GM10248 (cell line): ENCODE results near the gene IGSF22.

Source experiments
- CTCF ChIA-PET: fragments of 300-600 bp; sonication (Branson Sonifier 250); formaldehyde crosslinking; extraction: SDS; loops from one replicate; lab custom pipeline; 2021; ENCODE audit warnings: antibody characterized with exemption; lab: Yijun Ruan, JAX
- POLR2A ChIA-PET: fragments of 350-650 bp; sonication (Branson Sonifier 250); formaldehyde crosslinking; extraction: SDS; loops from one replicate; lab custom pipeline; 2020; ENCODE audit warnings: antibody characterized with exemption; lab: Yijun Ruan, JAX
- DNase-seq: peaks from one replicate; pipeline ENCODE4 v3.0.0; 2012; ENCODE audit errors: extremely low spot score
- CTCF ChIP-seq: IDR thresholded peaks from 2 replicates; pipeline ENCODE4 v1.5.1; 2012; ENCODE audit warnings: mild to moderate bottlenecking, low read depth; ENCODE audit errors: extremely low read depth, missing control alignments, control extremely low read depth

IGSF22 gene

GRCh38 chr11:18739685-18740084, 13.7 kb upstream of the IGSF22 start:
- POLR2A ChIA-PET: no interaction called here
- CTCF ChIA-PET: interaction anchor here (0.8 to 8.5 kb wide), 7 partner anchors 8 to 635 kb away, joined by 3 to 62 read pairs (median 6); no protein-coding TSS in a partner anchor
- DNase-seq: no peak
- no peak for TF ChIP-seq CTCF

DNA sequence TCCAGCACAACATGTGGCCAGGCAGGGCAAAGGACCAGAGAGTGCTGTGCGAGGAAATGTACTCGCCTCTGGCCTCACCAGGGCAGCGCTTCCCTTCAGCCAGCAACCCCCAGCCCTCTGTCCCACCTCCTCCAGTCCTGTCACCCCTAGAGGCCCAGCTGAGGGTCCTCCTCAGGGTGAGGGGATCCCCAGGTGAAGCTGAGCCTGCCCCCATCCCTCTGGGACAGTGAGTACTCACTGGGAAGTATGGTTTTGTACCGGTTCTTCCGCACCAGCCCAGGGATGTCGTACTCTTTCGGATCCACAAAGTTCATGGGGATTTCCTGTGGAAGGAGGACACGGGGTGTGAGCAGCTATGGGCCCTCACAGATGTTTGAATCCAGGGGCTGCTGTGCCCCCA, 11.7 kb upstream of the IGSF22 start:
- POLR2A ChIA-PET: no interaction called here
- no peak for TF ChIP-seq CTCF

DNA sequence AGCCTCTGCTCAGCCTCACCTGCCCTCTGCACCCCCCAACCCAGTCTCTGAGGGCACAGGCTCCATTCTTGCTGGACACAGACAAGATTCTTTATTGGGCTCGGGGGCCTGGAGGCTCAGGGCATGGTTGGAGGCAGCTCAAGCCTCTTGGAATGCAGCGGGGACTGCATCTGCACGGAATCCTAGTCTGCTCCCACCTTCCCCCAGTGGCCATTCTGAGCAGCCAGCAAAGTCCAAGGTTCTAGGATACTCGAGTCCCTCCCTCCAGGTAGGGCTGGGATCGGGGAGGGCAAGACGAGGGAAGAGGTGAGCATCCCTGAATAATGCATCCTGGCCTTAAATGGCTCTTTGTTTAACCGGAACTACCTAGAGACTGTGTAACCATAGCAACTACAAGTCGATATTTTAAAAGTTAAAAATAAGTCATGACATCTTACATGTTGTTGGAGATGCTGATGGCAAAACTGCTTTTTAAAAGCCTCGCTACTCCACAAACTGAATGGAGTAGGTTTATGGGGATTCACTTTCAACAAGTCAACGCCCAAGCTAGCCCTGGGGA, 10.7 kb upstream of the IGSF22 start:
- no peak for DNase-seq
- CTCF ChIA-PET: interaction anchor here (1.0 to 5.5 kb wide), 5 partner anchors 9 to 14 kb away, joined by 3 to 38 read pairs (median 4); partner anchors contain the start of gene IGSF22
- TF ChIP-seq CTCF: no peak
- POLR2A ChIA-PET: no interaction called here

More for the DNA sequence above, 11.7 kb upstream of the IGSF22 start:
- DNase-seq: no peak
- CTCF ChIA-PET: interaction anchor here (1.0 to 5.5 kb wide), 6 partner anchors 10 to 27 kb away, joined by 3 to 38 read pairs (median 4); partner anchors contain the start of gene IGSF22

DNA sequence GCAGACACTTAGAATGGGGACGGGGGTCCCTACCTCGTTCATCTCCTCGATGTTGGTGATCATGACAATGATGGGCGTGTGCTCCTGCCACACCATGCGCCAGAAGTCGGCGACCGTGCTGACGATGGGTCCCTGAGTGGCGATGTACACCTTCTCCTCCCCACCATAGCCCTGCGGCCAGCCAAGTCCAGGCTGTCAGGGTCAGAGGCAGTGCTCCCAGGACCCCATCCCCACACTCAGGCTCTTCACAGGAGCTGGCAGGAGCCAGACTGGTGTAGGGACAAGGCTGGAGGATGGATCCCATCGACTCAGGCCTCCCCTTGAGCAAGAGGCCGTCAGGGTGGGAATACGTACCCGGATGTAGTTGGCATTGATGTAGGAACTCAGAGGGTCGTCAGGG, 7.2 kb upstream of the IGSF22 start:
- DNase-seq: no peak
- POLR2A ChIA-PET: no interaction called here
- CTCF ChIA-PET: interaction anchor here (0.6 to 14.5 kb wide), 10 partner anchors 10 to 618 kb away, joined by 3 to 361 read pairs (median 24); no protein-coding TSS in a partner anchor
- no peak for TF ChIP-seq CTCF

- ChIA-PET CTCF (interaction anchor here (0.6 to 14.5 kb wide), 31 partner anchors 10 to 628 kb away, joined by 3 to 361 read pairs (median 4); no protein-coding TSS in a partner anchor), POLR2A (no interaction called here)
- DNase-seq: peak; percentile 75
- TF ChIP-seq CTCF: peak; percentile 98
These were observed 6.2 kb upstream of the IGSF22 start for GRCh38 chr11:18731949-18732821.

DNA sequence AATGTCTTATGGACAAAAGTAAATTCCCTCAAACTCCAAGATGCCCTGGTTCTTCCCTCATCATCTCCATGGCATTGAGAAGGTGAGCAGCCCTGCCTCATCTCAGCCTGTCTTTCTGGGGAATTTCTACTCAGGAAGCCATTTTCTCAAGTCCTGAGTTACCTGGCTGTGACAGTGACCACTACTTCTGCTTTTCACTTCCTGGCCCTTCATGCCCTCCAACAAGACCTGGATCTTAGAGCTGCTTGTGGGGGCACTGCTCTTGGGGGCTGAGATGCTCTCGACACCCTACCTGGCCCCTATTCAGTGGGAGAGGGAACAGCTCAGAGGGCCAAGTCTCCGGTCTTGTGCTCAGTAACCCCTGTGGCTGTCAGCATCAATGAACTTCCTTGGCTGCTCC, 5.5 kb upstream of the IGSF22 start:
- no peak for DNase-seq
- CTCF ChIA-PET: interaction anchor here (0.6 to 14.5 kb wide), 38 partner anchors 10 to 627 kb away, joined by 3 to 361 read pairs (median 4); no protein-coding TSS in a partner anchor
- no peak for TF ChIP-seq CTCF
- POLR2A ChIA-PET: no interaction called here
